ENCODE measurements around the gene KBTBD4.

KBTBD4 gene

GRCh38 chr11:47591764-47592163 is 13.0 kb upstream of the KBTBD4 start:
- TF ChIP-seq ZFX (IDR thresholded peaks at IDR 0.05; ENCODE audit: borderline replicate concordance): no peak
- TF ChIP-seq, protein P1, sequence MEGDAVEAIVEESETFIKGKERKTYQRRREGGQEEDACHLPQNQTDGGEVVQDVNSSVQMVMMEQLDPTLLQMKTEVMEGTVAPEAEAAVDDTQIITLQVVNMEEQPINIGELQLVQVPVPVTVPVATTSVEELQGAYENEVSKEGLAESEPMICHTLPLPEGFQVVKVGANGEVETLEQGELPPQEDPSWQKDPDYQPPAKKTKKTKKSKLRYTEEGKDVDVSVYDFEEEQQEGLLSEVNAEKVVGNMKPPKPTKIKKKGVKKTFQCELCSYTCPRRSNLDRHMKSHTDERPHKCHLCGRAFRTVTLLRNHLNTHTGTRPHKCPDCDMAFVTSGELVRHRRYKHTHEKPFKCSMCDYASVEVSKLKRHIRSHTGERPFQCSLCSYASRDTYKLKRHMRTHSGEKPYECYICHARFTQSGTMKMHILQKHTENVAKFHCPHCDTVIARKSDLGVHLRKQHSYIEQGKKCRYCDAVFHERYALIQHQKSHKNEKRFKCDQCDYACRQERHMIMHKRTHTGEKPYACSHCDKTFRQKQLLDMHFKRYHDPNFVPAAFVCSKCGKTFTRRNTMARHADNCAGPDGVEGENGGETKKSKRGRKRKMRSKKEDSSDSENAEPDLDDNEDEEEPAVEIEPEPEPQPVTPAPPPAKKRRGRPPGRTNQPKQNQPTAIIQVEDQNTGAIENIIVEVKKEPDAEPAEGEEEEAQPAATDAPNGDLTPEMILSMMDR (IDR thresholded peaks at IDR 0.05): no peak
- no peak overlapping the region for H3K27ac ChIP-seq

DNA sequence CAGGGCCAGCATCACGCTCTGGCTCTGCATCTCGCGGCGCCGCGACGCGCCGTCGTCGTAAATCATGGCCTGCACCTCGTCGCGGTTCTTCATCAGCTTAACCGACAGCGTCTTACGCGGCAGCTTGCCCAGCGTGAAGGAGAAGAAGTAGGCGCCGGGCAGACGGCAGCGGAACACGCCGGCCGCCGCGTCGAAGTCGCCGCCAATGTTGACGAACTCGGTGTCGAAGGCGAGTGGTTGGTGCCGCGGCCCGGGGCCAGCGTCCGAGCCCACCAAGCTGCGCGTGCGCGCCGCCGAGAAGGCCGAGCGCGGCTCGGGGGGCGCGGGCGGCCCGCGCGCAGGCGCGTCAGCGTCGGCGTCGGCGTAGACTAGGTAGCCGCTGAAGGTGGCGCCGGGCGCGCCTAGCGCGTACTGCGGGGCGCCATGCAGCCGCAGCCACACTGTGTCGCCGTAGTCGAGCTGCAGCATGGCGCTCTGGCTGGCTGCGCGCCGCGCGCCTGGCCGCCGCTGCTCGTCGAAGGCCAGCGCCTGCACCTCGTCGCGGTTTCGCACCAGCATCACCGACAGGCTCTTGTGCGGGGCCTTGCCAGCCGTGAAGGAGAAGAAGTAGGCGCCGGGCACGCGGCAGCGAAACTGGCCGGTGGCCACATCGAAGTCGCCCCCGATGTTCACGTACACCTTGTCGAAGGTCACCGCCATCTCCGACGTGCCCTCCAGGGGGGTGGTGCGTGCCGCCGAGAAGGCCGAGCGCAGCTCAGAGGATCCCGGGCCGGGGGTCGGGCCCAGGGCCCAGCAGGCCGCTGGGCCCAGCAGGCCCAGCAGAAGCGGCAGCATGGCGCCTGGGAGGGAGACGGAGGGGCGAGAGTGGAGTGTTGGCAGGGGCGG is 11.4 kb upstream of the KBTBD4 start:
- H3K27ac ChIP-seq: no peak overlapping the region
- TF ChIP-seq, protein P1 (IDR thresholded peaks at IDR 0.05): no peak
- no peak for TF ChIP-seq ZFX (IDR thresholded peaks at IDR 0.05; ENCODE audit: borderline replicate concordance)

GRCh38 chr11:47589584-47589976 is 10.8 kb upstream of the KBTBD4 start:
- TF ChIP-seq, protein P1 (IDR thresholded peaks at IDR 0.05): no peak
- no peak for TF ChIP-seq ZFX (IDR thresholded peaks at IDR 0.05; ENCODE audit: borderline replicate concordance)
- no peak overlapping the region for H3K27ac ChIP-seq

- H3K27ac ChIP-seq: no peak overlapping the region
- TF ChIP-seq, protein P1 (IDR thresholded peaks at IDR 0.05): no peak
- TF ChIP-seq ZFX (IDR thresholded peaks at IDR 0.05; ENCODE audit: borderline replicate concordance): no peak
Measured at GRCh38 chr11:47589118-47589517, 10.3 kb upstream of the KBTBD4 start.

- H3K27ac ChIP-seq: no peak overlapping the region
Measured at GRCh38 chr11:47587723-47588326, 9.1 kb upstream of the KBTBD4 start.

DNA sequence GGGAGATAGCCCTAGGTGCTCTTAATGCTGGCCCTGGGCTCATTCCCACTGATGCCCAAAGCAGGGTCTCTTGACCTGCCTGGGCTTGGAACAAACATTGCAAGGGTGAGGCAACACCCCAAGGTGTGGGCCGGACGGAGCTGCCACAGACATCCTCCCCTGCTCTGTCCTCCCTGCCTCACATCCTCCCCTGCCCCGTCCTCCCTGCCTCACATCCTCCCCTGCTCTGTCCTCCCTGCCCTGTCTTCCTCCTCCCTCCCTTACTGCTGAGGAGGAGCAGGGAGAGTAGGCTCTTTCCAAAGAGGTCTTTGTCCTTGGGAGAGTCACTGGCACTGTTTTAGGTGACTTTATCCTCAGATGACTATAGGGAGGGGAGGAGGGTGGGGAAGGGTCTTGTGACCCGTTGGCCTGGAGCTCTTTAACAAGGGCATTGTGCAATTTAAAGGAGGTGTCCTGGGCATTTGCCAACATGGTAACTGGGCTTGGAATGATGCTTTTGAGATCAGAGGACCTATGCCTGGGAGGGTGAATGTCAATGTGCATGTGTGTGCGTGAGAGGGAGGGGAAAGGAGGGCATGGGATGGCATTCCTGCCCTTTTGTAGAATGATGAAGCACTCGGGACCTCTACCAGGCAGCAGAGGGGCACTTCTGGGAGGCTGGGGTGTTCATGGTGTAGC is 8.4 kb upstream of the KBTBD4 start:
- TF ChIP-seq ZFX (IDR thresholded peaks at IDR 0.05; ENCODE audit: borderline replicate concordance): no peak
- TF ChIP-seq, protein P1 (IDR thresholded peaks at IDR 0.05): no peak
- no peak overlapping the region for H3K27ac ChIP-seq

More at GRCh38 chr11:47587723-47588326, 9.1 kb upstream of the KBTBD4 start:
- TF ChIP-seq, protein P1 (IDR thresholded peaks at IDR 0.05): no peak
- TF ChIP-seq ZFX (IDR thresholded peaks at IDR 0.05; ENCODE audit: borderline replicate concordance): no peak

Measured in 22Rv1 (cell line).